ENCODE measurements around the gene USP44.

GRCh38 chr12:95551913-95552516 lies 739 bp upstream of the USP44 start:
- no peak for TF ChIP-seq CTCF (IDR thresholded peaks at IDR 0.05)
- no peak for TF ChIP-seq POLR2A (IDR thresholded peaks at IDR 0.05)
- no peak for TF ChIP-seq EP300 (IDR thresholded peaks at IDR 0.05; ENCODE audit: low read depth)
- TF ChIP-seq POLR2AphosphoS5 (IDR thresholded peaks at IDR 0.05): no peak

Data from transverse colon (tissue), 4 donors.